GM12864 (cell line): ENCODE measurements around the gene RAP1GDS1.
"Not testable (repeated sequence)": the region's sequence is repeated elsewhere in the genome, so short reads cannot be mapped to it uniquely, and the experiment has no call there.

Experiments used
- DNase-seq: peaks from one replicate; pipeline ENCODE4 v3.0.0-alpha.2; 2011; ENCODE audit warnings: low read depth
- H3K4me3 ChIP-seq: 2 replicates; pipeline ENCODE4 v1.5.1; 2011; ENCODE audit warnings: mild to moderate bottlenecking, low read depth, low read length, control low read depth
- TF ChIP-seq, protein P1 (sequence below): IDR thresholded peaks from 2 replicates; pipeline ENCODE4 v1.5.1; 2011; ENCODE audit warnings: low read depth, mild to moderate bottlenecking, moderate library complexity, low read length, control low read depth, inconsistent platforms; ENCODE audit errors: missing control alignments

Gene RAP1GDS1

DNA sequence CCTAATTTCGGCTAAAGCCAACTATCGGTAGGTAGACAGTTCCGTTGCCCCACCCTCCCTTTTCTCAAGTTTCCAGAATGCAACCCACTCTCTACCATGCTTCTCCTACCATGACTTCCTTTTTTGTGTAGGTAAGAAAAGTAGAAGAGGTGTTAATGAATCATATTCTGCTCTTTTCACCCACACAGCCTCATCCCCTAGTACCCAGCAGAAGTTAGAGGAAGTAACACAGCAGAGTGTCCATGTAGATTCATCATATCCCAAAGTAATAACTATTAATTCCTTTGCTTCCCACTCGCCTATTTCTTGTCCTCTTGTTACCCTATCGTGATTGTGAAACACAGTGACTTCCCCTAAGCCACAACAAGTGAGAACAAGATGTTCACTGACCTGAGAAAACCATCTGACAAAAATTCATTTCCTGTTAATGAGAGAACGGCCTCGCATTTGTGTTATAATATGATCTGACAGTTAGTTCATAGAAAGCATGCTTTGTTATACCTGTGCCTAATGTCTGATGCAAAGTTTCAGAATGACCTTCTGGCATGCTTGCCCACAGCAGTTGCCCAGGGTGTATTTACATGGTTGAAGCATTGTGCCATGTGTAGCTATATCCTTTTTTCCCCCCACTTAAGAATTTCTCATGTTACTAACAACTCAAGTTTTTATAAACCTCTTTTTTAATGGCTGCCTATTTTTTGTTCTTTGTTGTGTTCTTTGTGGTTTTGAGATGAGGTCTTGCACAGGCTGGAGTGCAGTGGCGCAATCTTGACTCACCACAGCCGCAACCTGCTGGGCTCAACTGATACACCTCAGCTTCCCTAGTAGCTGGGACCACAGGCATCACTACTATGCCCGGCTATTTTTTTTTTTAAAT lies 185.6 kb downstream of the RAP1GDS1 start:
- H3K4me3 ChIP-seq = no peak overlapping the region; the same call in 1 of the 2 replicates
- DNase-seq = peak; percentile 34

DNA sequence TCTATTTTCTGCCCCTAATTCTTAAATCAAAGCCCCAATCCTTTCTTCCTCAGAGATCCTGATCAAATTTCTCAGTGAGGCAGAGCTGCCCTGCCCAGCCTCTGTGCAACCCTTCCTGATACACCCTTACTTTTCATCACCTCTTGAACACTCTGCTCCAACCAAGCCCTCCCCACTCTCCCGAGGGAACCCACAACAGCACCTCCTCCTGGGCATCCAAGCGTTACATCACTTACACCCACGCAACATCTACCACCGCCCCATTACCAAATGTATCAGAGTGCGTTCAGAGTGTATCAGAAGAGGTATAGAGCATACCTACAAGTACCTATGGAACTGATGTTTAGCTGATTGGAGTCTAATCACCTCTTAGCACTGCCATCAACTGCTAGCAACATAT lies 186.5 kb downstream of the RAP1GDS1 start:
- DNase-seq = no peak
- no peak overlapping the region for H3K4me3 ChIP-seq
- TF ChIP-seq, protein P1, sequence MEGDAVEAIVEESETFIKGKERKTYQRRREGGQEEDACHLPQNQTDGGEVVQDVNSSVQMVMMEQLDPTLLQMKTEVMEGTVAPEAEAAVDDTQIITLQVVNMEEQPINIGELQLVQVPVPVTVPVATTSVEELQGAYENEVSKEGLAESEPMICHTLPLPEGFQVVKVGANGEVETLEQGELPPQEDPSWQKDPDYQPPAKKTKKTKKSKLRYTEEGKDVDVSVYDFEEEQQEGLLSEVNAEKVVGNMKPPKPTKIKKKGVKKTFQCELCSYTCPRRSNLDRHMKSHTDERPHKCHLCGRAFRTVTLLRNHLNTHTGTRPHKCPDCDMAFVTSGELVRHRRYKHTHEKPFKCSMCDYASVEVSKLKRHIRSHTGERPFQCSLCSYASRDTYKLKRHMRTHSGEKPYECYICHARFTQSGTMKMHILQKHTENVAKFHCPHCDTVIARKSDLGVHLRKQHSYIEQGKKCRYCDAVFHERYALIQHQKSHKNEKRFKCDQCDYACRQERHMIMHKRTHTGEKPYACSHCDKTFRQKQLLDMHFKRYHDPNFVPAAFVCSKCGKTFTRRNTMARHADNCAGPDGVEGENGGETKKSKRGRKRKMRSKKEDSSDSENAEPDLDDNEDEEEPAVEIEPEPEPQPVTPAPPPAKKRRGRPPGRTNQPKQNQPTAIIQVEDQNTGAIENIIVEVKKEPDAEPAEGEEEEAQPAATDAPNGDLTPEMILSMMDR = peak; percentile 20

More for the DNA sequence above, 185.6 kb downstream of the RAP1GDS1 start:
- TF ChIP-seq, protein P1 = no peak

DNA sequence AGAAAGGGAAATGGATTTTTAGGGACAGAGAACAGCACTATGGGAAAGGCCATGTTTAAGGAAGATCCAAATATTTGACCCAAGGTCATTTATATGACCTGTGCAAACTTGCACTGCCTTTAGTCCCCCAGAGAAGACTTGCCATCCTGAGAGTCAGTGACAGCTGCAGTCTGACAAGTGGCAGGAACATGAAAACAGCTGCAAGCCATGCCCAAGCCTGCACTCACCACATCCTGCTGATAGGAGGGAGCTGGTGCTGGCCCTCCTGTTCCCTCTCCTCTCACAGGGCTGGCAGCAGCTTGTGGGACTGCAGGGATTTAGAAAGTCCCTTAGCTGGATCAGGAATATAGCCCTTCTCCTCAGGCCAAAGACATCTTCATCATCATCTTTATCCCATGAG lies 187.7 kb downstream of the RAP1GDS1 start:
- DNase-seq = no peak
- TF ChIP-seq, protein P1 = no peak
- no peak overlapping the region for H3K4me3 ChIP-seq

DNA sequence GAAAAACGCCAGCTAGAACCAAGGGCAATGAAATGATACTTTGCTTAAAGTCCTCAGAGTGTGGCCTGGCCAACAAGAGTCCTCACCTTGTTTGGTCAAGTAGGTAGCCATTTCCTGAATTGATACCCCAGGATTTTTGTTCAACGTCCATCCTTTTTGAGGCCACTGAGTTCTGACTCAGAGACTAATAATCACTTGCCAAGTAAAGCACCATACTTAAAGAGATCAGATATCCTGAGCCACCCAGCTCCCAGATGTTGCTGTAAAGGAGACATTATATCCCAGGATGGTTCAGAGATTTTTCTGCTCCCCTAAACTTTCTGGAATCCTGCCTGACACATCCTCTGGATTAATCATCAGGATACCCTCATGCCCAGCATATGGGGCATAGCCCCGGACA lies 190.9 kb downstream of the RAP1GDS1 start:
- TF ChIP-seq, protein P1 = no peak
- DNase-seq = no peak
- no peak overlapping the region for H3K4me3 ChIP-seq

DNA sequence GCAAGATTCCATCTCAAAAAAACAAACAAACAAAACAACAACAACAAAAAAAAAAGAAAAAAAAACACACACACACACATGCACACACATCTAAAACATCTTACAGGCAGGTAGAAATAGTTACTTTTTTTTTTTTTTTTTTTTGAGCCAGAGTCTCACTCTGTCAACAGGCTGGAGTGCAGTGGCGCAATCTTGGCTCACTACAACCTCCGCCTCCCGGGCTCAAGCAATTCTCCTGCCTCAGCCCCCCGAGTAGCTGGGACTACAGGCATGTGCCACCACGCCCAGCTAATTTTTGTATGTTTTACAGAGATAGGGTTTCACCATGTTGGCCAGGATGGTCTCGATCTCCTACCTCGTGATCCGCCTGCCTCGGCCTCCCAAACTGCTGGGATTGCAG lies 196.2 kb downstream of the RAP1GDS1 start:
- not testable (repeated sequence) for H3K4me3 ChIP-seq

DNA sequence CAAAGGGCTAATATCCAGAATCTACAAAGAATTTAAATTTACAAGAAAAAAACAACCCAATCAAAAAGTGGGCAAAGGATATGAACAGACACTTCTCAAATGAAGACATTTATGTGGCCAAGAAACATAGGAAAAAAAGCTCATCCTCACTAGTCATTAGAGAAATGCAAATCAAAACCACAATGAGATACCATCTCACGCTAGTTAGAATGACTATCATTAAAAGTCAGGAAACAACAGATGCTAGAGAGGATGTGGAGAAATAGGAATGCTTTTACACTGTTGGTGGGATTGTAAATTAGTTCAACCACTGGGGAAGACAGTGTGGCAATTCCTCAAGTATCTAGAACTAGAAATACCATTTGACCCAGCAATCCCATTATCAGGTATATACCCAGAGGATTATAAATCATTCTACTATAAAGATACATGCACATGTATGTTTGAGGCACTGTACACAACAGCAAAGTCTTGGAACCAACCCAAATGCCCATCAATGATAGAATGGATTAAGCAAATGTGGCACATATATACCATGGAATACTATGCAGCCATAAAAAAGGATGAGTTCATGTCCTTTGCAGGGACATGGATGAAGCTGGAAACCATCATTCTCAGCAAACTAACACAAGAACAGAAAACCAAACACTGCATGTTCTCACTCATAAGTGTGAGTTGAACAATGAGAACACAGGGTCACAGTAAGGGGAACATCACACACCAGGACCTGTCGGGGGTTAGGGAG lies 200.1 kb downstream of the RAP1GDS1 start:
- not testable (repeated sequence) for H3K4me3 ChIP-seq, DNase-seq

More for the DNA sequence above, 196.2 kb downstream of the RAP1GDS1 start:
- not testable (repeated sequence) for DNase-seq

DNA sequence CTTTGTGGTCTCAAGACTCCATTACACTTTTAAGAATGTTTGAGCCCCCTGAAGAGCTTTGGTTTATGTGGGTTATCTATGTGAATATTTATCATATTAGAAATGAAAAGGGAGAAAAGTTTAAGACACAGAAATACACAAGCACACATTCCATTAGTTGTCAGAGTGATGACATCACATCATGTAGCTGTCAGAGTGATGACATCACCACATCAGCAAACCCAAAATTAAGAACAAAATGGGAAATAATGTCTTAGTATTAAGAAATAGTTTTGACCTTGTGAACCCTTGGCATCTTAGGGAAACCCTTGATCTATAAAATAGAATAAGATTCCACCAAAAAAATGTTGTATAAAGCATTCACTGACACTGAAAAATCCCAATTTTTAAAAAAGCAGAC lies 201.3 kb downstream of the RAP1GDS1 start:
- no peak for DNase-seq
- TF ChIP-seq, protein P1 = no peak
- no peak overlapping the region for H3K4me3 ChIP-seq
